CD8-positive, alpha-beta memory T cell (primary cell): ENCODE results near the gene NT5M. TPM values are rescaled to one million over a fixed set of nuclear protein-coding genes. Genes with fewer than 3 reads are reported as not detected.

Experiments used
- CTCF ChIA-PET: fragments of 350-600 bp; sonication (Branson Sonifier 250); formaldehyde crosslinking; loops from one replicate; lab custom pipeline; 2021; ENCODE audit warnings: antibody characterized with exemption; lab: Charles Lee
- POLR2A ChIA-PET: fragments of 350-600 bp; sonication (Branson Sonifier 250); formaldehyde crosslinking; loops from one replicate; lab custom pipeline; 2021; ENCODE audit warnings: antibody characterized with exemption; lab: Charles Lee
- DNase-seq, 5 donors: peaks; one replicate each; pipeline versions ENCODE4 v3.0.0 to v3.0.0-alpha.2; 2020 to 2022; ENCODE audit warnings: mixed read lengths in 1 of 5
- H3K27ac ChIP-seq: one replicate; pipeline ENCODE4 v1.7.0; 2013; ENCODE audit warnings: low read depth, mild to moderate bottlenecking, low read length, moderate library complexity
- H3K27me3 ChIP-seq: 2 replicates; pipeline ENCODE4 v1.7.0; 2013; ENCODE audit warnings: low read length, mild to moderate bottlenecking; ENCODE audit not compliant: insufficient read depth, poor library complexity, severe bottlenecking
- H3K36me3 ChIP-seq: 2 replicates; pipeline ENCODE4 v1.7.0; 2013; ENCODE audit warnings: mild to moderate bottlenecking, low read length, moderate library complexity; ENCODE audit not compliant: insufficient read depth
- H3K4me1 ChIP-seq: 2 replicates; pipeline ENCODE4 v1.7.0; 2013; ENCODE audit warnings: mild to moderate bottlenecking, low read length, moderate library complexity; ENCODE audit not compliant: insufficient read depth
- H3K4me3 ChIP-seq: 2 replicates; pipeline ENCODE4 v1.7.0; 2013; ENCODE audit warnings: mild to moderate bottlenecking, low read length
- H3K9me3 ChIP-seq: 2 replicates; pipeline ENCODE4 v1.7.0; 2013; ENCODE audit warnings: mild to moderate bottlenecking, low read length
- H3K27ac Mint-ChIP-seq, 8 donors: one replicate each; pipeline ENCODE4 v1.8.0; 2020 to 2021; ENCODE audit warnings: mixed read lengths in 8 of 8, mild to moderate bottlenecking in 6 of 8, inconsistent platforms in 3 of 8, moderate library complexity in 3 of 8
- H3K27me3 Mint-ChIP-seq, 2 donors: one replicate each; pipeline ENCODE4 v1.8.0; 2020 to 2021; ENCODE audit warnings: mixed read lengths in 2 of 2, mild to moderate bottlenecking in 1 of 2, moderate library complexity in 1 of 2
- H3K36me3 Mint-ChIP-seq, 3 donors: one replicate each; pipeline ENCODE4 v1.8.0; 2020 to 2021; ENCODE audit warnings: mixed read lengths in 3 of 3, inconsistent platforms in 1 of 3, mild to moderate bottlenecking in 1 of 3
- H3K4me1 Mint-ChIP-seq, 3 donors: one replicate each; pipeline ENCODE4 v1.8.0; 2020 to 2021; ENCODE audit warnings: mixed read lengths in 3 of 3, inconsistent platforms in 1 of 3, mild to moderate bottlenecking in 1 of 3
- H3K4me3 Mint-ChIP-seq, 7 donors: one replicate each; pipeline ENCODE4 v1.8.0; 2020 to 2021; ENCODE audit warnings: mixed read lengths in 7 of 7, mild to moderate bottlenecking in 6 of 7, moderate library complexity in 4 of 7, inconsistent platforms in 2 of 7
- H3K9me3 Mint-ChIP-seq, 5 donors: one replicate each; pipeline ENCODE4 v1.8.0; 2020 to 2022; ENCODE audit warnings: mixed read lengths in 5 of 5, mild to moderate bottlenecking in 3 of 5, moderate library complexity in 2 of 5, inconsistent platforms in 1 of 5
- polyA plus RNA-seq: library from polyadenylated mRNA; unstranded; fragments of 300-500 nt; fragmentation: Illumina TruSeq; gene quantifications from one replicate; pipeline ENCODE4 v1.2.3, GENCODE V29; 2021
- total RNA-seq, 2 experiments: library from RNA; stranded (reverse); gene quantifications; one replicate each; pipeline ENCODE4 v1.2.3, GENCODE V29; 2021

The NT5M gene
- total and polyA plus RNA-seq, 3 experiments from 2014 or later = 3.0 to 6.6 (median 5.4) TPM

DNA sequence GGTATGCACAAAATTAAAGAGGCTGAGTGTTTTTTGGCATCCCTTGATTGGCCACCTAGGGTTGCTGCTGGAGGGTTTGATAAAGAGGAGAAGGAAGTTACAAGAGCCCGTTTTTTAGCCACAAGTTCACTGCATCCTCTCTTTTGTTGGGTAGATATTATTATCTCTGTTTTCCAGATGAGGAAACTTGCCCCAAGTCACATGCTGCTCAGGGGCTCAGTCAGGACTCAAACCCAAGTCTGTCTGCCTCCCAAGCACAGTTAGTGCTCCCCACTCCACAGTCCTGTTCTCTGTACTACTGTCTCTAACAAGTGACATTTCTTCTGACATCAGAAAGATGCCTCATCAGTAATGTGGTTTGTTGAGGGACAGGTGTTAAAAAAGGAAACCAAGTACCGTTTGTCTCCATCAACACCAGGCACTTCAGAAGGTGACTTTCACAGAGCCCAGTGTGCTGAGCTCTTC is 1.4 kb downstream of the NT5M start:
- peak; percentile 11 to 65 (median 54) for DNase-seq
- Mint-ChIP-seq H3K4me1 (peaks cover 27 to 36% (median 35%) of the 10 kb centered on the region in 3 donors), H3K36me3 (no peaks in the 10 kb centered on the region), H3K4me3 (peak overlapping the region; percentile 78 to 91 (median 86)), H3K9me3 (no peaks in the 10 kb centered on the region), H3K27ac (peak overlapping the region; percentile 84 to 96 (median 94)), H3K27me3 (peaks cover 4 to 6% of the 10 kb centered on the region in 2 donors)
- Histone ChIP-seq H3K27me3 (no peaks in the 10 kb centered on the region), H3K36me3 (no peaks in the 10 kb centered on the region), H3K27ac (peak overlapping the region; percentile 22), H3K4me1 (peaks cover 30% of the 10 kb centered on the region), H3K4me3 (peak overlapping the region; percentile 22), H3K9me3 (no peaks in the 10 kb centered on the region)
- ChIA-PET CTCF (interaction anchor here (0.6 to 1.9 kb wide), 2 partner anchors 12 to 20 kb away, joined by 4 read pairs; no protein-coding TSS in a partner anchor), POLR2A (interaction anchor here (2.4 kb wide), 1 partner anchor 24 kb away, joined by 10 read pairs; the partner anchor contains the start of gene COPS3)

DNA sequence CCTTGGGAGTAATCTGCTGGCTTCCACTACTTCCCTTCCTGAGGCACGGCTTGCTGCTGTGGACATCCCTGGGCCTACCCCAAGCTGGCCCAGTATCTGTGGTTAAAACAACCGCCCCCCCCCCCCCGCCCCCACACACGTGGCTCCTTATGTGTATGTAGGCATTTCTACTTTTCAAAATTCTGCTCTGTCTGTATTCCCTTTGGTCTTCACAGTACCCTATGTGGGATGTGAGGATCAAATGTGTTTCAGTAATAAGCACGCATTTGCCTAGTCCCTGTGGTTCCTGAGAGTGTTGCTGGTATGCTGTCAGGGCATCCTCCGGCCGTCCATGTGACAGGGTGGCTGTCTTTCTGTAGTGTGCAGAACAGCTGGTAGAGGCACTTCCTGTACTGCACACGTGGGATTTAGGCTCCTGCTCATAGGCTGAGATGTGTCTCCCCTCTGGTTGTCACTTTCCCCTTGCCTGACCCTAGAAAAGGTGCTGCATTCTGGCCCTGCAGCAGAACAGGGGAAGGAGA is 2.2 kb downstream of the NT5M start:
- H3K4me3 ChIP-seq = peak overlapping the region; percentile 22
- Mint-ChIP-seq H3K27me3 (peaks cover 0 to 1% of the 10 kb centered on the region in 2 donors), H3K4me1 (peaks cover 27 to 33% (median 31%) of the 10 kb centered on the region in 3 donors), H3K36me3 (no peaks in the 10 kb centered on the region), H3K4me3 (peak overlapping the region; percentile 45 to 92 (median 83)), H3K9me3 (no peaks in the 10 kb centered on the region), H3K27ac (peak overlapping the region; percentile 81 to 97 (median 93))
- DNase-seq = peak; percentile 37 to 74 (median 46)
- H3K9me3 ChIP-seq = no peaks in the 10 kb centered on the region
- H3K27ac ChIP-seq = peak overlapping the region; percentile 22
- no peaks in the 10 kb centered on the region for H3K27me3 ChIP-seq
- POLR2A ChIA-PET = interaction anchor here (1.4 to 2.4 kb wide), 2 partner anchors 25 to 68 kb away, joined by 6 to 10 read pairs; partner anchors contain the start of genes COPS3 and FLCN
- CTCF ChIA-PET = interaction anchor here (1.1 to 1.9 kb wide), 4 partner anchors 8 to 163 kb away, joined by 3 to 4 read pairs (median 4); partner anchors contain the start of gene COPS3
- H3K4me1 ChIP-seq = peaks cover 30% of the 10 kb centered on the region
- no peaks in the 10 kb centered on the region for H3K36me3 ChIP-seq

DNA sequence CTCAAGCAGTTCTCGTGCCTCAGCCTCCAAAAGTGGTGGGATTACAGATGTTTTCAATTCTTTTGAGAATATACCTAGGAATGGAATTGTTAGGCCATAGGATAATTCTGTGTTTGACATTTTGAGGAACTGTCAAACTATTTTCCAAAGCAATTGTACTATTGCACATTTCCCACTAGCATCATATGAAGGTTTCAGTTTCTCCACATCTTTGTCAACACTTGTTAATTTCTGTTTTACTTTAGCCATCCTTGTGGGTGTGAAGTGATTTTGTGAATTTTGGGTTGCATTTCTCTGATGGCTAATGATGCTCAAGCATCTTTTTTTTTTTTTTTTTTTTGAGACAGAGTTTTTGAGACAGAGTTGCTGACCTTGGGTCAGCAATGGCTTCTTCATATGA is 6.2 kb downstream of the NT5M start:
- Mint-ChIP-seq H3K36me3 (no peaks in the 10 kb centered on the region), H3K9me3 (no peaks in the 10 kb centered on the region), H3K27me3 (no peaks in the 10 kb centered on the region), H3K4me1 (peaks cover 20 to 23% (median 21%) of the 10 kb centered on the region in 3 donors), H3K4me3 (no peak overlapping the region), H3K27ac (no peak overlapping the region)
- H3K4me1 ChIP-seq = peaks cover 21% of the 10 kb centered on the region
- no peak overlapping the region for H3K4me3 ChIP-seq
- ChIA-PET POLR2A (no interaction called here), CTCF (interaction anchor here (0.7 kb wide), 1 partner anchor 102 kb away, joined by 4 read pairs; no protein-coding TSS in a partner anchor)
- no peaks in the 10 kb centered on the region for H3K9me3 ChIP-seq
- no peaks in the 10 kb centered on the region for H3K27me3 ChIP-seq
- DNase-seq = no peak
- no peak overlapping the region for H3K27ac ChIP-seq
- no peaks in the 10 kb centered on the region for H3K36me3 ChIP-seq

DNA sequence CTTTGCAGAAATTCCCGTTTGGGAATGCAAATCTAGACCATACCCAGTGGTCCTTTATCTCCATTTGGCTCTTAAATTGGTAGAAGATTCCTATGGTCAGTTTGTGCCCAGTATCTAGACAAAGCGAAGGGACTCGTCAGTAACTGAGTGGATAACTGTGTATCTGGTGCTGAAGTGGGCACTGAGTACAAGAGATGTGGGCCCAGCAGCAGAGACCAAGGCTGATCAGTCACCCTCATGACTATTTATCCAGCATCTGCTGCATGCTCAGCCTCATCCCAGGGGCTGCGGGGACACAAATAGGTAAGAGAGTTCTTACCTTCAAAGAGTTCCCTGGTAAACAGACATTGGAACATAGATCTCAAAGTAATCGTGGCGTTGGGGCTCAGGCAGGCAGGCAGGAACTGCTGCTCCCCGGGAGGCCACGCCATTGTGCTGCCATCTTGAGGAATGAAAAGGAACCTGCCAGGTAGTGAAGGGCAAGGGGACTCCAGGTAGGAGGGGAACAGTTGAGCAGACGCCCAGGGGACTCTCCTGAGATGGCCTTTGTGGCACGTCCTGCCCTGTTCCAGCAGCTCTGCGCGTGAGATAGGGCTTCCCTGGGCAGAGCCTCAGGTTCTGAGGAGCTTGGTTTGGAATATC is 10.3 kb downstream of the NT5M start:
- Histone ChIP-seq H3K36me3 (no peaks in the 10 kb centered on the region), H3K27me3 (no peaks in the 10 kb centered on the region), H3K9me3 (no peaks in the 10 kb centered on the region), H3K27ac (no peak overlapping the region), H3K4me1 (no peaks in the 10 kb centered on the region), H3K4me3 (no peak overlapping the region)
- Mint-ChIP-seq H3K9me3 (no peaks in the 10 kb centered on the region), H3K27me3 (no peaks in the 10 kb centered on the region), H3K4me1 (peaks cover 5 to 6% (median 6%) of the 10 kb centered on the region in 3 donors), H3K4me3 (no peak overlapping the region), H3K27ac (peak overlapping the region in 2 of 8 donors; percentile 43 to 58), H3K36me3 (no peaks in the 10 kb centered on the region)
- CTCF ChIA-PET = interaction anchor here (0.8 to 2.8 kb wide), 14 partner anchors 33 to 321 kb away, joined by 3 to 10 read pairs (median 3); no protein-coding TSS in a partner anchor
- POLR2A ChIA-PET = no interaction called here
- peak; percentile 44 to 85 (median 70) for DNase-seq

DNA sequence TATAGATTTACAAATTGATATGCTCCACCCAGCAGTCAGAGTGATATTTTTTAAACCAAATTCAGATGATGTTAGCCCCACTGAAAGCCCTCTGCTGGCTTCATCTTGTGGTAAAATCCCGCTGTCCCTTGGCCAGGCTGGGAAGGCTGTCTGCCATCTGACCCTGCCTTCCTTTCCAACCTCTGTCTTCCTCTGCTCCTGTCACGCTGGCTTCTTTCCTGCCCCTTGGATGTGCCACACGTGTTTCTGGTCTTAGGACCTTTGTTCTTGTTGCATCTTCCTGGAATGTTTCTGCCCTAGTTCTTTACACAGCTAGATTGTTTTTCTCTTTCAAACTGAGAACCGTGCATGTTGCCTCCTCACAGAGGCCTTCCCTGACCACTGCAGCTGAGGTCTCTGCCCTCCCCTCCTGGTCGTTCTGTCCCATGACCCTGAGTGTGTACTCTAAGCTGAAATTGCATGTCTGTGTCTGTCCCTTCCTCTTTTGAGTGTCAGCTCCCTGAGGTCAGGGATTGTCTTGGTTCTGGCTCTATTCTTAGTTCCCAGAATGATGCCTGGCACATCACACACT is 11.4 kb downstream of the NT5M start:
- POLR2A ChIA-PET = no interaction called here
- no peak overlapping the region for H3K4me3 Mint-ChIP-seq
- peaks cover 5 to 6% (median 6%) of the 10 kb centered on the region in 3 donors for H3K4me1 Mint-ChIP-seq

DNA sequence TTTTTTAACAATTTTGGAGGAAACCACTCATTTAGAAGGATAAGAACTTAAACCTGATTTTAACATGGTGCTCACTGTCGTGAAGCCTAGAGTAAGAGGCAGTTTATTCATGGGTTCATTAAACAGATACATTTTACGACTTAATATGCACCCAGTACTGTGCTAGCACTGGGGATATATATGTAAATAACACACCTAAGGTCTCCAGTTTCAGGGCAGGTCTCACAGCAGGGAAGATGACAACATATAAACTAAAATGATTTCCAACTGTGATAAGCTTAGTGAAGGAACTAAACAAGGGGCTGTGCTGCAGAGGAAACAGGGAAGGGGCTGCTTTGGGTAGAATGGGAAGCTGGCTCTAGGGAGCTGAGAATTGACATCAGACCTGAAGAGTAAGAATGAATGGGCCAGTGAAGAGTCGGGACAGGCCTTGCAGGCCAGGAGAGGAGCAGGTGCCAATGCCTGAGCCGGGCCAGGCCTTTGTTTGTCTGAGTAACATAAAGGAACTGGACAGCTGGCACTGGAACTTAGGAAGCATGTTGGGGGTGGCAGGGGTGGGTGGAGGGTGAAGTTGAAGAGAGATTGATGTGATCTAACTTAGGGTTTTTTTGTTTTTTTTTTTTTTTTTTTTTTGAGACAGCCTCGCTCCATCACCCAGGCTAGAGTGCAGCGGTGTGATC is 12.1 kb downstream of the NT5M start:
- Mint-ChIP-seq H3K27me3 (no peaks in the 10 kb centered on the region), H3K9me3 (no peaks in the 10 kb centered on the region), H3K36me3 (no peaks in the 10 kb centered on the region), H3K4me1 (peaks cover 5 to 6% (median 6%) of the 10 kb centered on the region in 3 donors), H3K27ac (no peak overlapping the region), H3K4me3 (no peak overlapping the region)
- DNase-seq = no peak
- Histone ChIP-seq H3K9me3 (no peaks in the 10 kb centered on the region), H3K4me1 (no peaks in the 10 kb centered on the region), H3K4me3 (no peak overlapping the region), H3K36me3 (no peaks in the 10 kb centered on the region), H3K27ac (no peak overlapping the region), H3K27me3 (no peaks in the 10 kb centered on the region)
- ChIA-PET POLR2A (no interaction called here), CTCF (interaction anchor here (1.2 to 1.3 kb wide), 2 partner anchors 9 to 196 kb away, joined by 3 read pairs; no protein-coding TSS in a partner anchor)

More for the DNA sequence above, 11.4 kb downstream of the NT5M start:
- Mint-ChIP-seq H3K27me3 (no peaks in the 10 kb centered on the region), H3K9me3 (no peaks in the 10 kb centered on the region), H3K36me3 (no peaks in the 10 kb centered on the region), H3K27ac (no peak overlapping the region)
- DNase-seq = no peak
- Histone ChIP-seq H3K36me3 (no peaks in the 10 kb centered on the region), H3K4me3 (no peak overlapping the region), H3K4me1 (no peaks in the 10 kb centered on the region), H3K27ac (no peak overlapping the region), H3K27me3 (no peaks in the 10 kb centered on the region), H3K9me3 (no peaks in the 10 kb centered on the region)
- CTCF ChIA-PET = interaction anchor here (1.3 to 2.8 kb wide), 2 partner anchors 195 to 314 kb away, joined by 3 to 10 read pairs; no protein-coding TSS in a partner anchor

DNA sequence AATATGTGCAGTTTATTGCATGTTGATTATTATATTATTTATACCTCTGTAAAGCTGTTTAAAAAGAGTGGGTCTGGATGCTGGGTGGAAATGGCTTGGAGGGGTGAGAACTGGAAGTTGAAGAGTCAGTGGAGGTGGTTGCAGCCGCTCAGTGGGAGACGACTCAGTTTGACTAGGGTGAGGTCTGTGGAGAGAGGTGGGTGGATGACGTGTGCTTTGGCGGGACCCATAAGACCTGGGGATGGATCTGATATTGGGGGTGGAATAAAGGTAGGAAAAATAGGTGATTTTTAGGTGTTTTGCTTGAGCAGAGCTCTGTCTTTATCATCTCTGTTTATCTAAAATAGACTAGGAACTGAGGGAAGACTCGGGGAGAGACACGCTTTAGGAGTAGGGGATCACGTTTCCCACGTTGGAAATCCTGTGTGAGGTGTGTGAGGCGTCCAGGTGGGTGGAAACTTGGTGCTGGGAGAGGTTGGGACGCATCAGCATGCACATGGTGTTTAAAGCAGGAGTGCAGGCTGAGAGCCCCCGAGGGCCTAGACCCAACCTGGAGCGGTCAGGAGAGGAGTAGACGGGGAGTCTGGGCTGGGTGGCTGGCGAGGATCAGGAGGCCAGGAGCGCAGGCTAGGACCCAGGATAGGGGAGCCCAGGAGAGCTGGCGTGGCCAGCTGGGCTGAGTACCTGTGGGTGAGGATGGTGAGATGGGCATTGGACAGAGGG is 17.2 kb downstream of the NT5M start:
- Mint-ChIP-seq H3K4me3 (no peak overlapping the region), H3K4me1 (no peaks in the 10 kb centered on the region), H3K9me3 (no peaks in the 10 kb centered on the region), H3K27ac (no peak overlapping the region), H3K36me3 (no peaks in the 10 kb centered on the region), H3K27me3 (no peaks in the 10 kb centered on the region)
- ChIA-PET CTCF (no interaction called here), POLR2A (no interaction called here)
- no peaks in the 10 kb centered on the region for H3K4me1 ChIP-seq
- H3K36me3 ChIP-seq = no peaks in the 10 kb centered on the region
- H3K27ac ChIP-seq = no peak overlapping the region
- H3K27me3 ChIP-seq = no peaks in the 10 kb centered on the region
- no peak for DNase-seq
- H3K4me3 ChIP-seq = no peak overlapping the region
- H3K9me3 ChIP-seq = no peaks in the 10 kb centered on the region
